GM12801 (cell line): Measurements from ENCODE around the gene CENATAC.

Source experiments
- CTCF ChIP-seq: IDR thresholded peaks from one replicate; pipeline ENCODE4 v1.5.1; 2011; ENCODE audit warnings: control low read depth; ENCODE audit not compliant: insufficient read length; ENCODE audit errors: extremely low read depth

CENATAC gene

GRCh38 chr11:119026970-119027369 lies 29.0 kb downstream of the CENATAC start:
- no peak for TF ChIP-seq CTCF

- TF ChIP-seq CTCF = no peak
These were observed 29.8 kb downstream of the CENATAC start for GRCh38 chr11:119027561-119028345.

GRCh38 chr11:119028346-119029068 lies 30.6 kb downstream of the CENATAC start:
- no peak for TF ChIP-seq CTCF

- no peak for TF ChIP-seq CTCF
These were observed 31.1 kb downstream of the CENATAC start for GRCh38 chr11:119029069-119029339.

- no peak for TF ChIP-seq CTCF
These were observed 31.5 kb downstream of the CENATAC start for GRCh38 chr11:119029340-119030028.

- TF ChIP-seq CTCF = no peak
These were observed 32.0 kb downstream of the CENATAC start for GRCh38 chr11:119030029-119030328.

GRCh38 chr11:119030329-119031047 lies 32.5 kb downstream of the CENATAC start, which contains the start of gene SLC37A4:
SLC37A4 (minus strand) TSS chr11:119030877.
- TF ChIP-seq CTCF = no peak
